Left lung (tissue), 10 donors: ENCODE results near the gene PCGF3. TPM values are rescaled to one million over a fixed set of nuclear protein-coding genes. Genes with fewer than 3 reads are reported as not detected.
"Not testable (repeated sequence)": the region's sequence is repeated elsewhere in the genome, so short reads cannot be mapped to it uniquely, and the experiment has no call there.

ENCODE experiments used
- ATAC-seq: fragments of 200-7000 bp; cut with Tn5 transposase; one replicate; pipeline ENCODE4 v1.9.1; 2020; ENCODE audit warnings: moderate library complexity
- DNase-seq, 4 donors: peaks; one replicate each; pipeline ENCODE4 v3.0.0-alpha.2; 2013 to 2020
- H3K27ac ChIP-seq, 2 donors: fragments of 200-600 bp; sonication (generic) in 1 of 2; one replicate each; pipeline versions ENCODE4 v1.5.0 to v1.8.0; 2020 to 2021
- H3K27me3 ChIP-seq, 2 donors: fragments of 200-600 bp; sonication (generic) in 1 of 2; one replicate each; pipeline versions ENCODE4 v1.5.0 to v1.8.0; 2020 to 2021
- H3K36me3 ChIP-seq, 2 donors: fragments of 200-600 bp; sonication (generic) in 1 of 2; one replicate each; pipeline versions ENCODE4 v1.5.0 to v1.8.0; 2020 to 2021
- H3K4me1 ChIP-seq, 2 donors: fragments of 200-600 bp; one replicate each; pipeline ENCODE4 v1.8.0; 2021
- H3K4me3 ChIP-seq, 2 donors: fragments of 200-600 bp; sonication (generic) in 1 of 2; one replicate each; pipeline versions ENCODE4 v1.5.0 to v1.8.0; 2020 to 2021; ENCODE audit warnings: mild to moderate bottlenecking in 1 of 2
- H3K9me3 ChIP-seq, 2 donors: fragments of 200-600 bp; sonication (generic) in 1 of 2; one replicate each; pipeline versions ENCODE4 v1.5.0 to v1.8.0; 2020 to 2021
- CTCF ChIP-seq, 2 donors: fragments of 200-600 bp; sonication (generic) in 1 of 2; IDR thresholded peaks; one replicate each; pipeline versions ENCODE4 v1.5.0 to v1.8.0; 2021; ENCODE audit warnings: antibody characterized with exemption in 2 of 2
- intact Hi-C, 2 donors: fragments of 100-400 bp; cut with DNase I; formaldehyde crosslinking; loops; one replicate each; pipeline versions ENCODE4 v1.11.2 to v1.14.2; 2022
- polyA plus RNA-seq, 6 donors: library from polyadenylated mRNA; unstranded; fragments of 120-200 nt; gene quantifications; one replicate each; pipeline ENCODE4 v1.2.1, GENCODE V29; 2013; ENCODE audit not compliant: insufficient read length in 6 of 6
- total RNA-seq, 2 donors: library from RNA; stranded (reverse); fragmentation: NEBNext Ultra II Directional; extraction: Animal tissue kit (Norgen Biotek cat#: 25700); gene quantifications; one replicate each; pipeline ENCODE4 v1.2.1, GENCODE V29; 2021
- donor health status: DM: no; HTN: yes; CAD: no.
- donor health status: DM: no; HTN: no; CAD: no.

The PCGF3 gene
- total and polyA plus RNA-seq, 8 donors: 43.7 to 110 (median 88.7) TPM

- Histone ChIP-seq H3K9me3 (no peaks in the 10 kb centered on the region), H3K27ac (no peak overlapping the region), H3K36me3 (peaks cover 0 to 79% of the 10 kb centered on the region in 2 donors), H3K27me3 (no peaks in the 10 kb centered on the region), H3K4me1 (peaks cover 12 to 63% of the 10 kb centered on the region in 2 donors), H3K4me3 (no peak overlapping the region)
- intact Hi-C loops: no loop called here
- TF ChIP-seq CTCF (IDR thresholded peaks at IDR 0.05): no peak
- peak in 1 of 4 donors; percentile 32 for DNase-seq
- ATAC-seq: no peak
Measured at GRCh38 chr4:776743-777441, 71.3 kb downstream of the PCGF3 start.

GRCh38 chr4:777520-778262 lies 72.1 kb downstream of the PCGF3 start:
- intact Hi-C loops: no loop called here
- H3K4me3 ChIP-seq: no peak overlapping the region
- peaks cover 16 to 70% of the 10 kb centered on the region in 2 donors for H3K4me1 ChIP-seq
- H3K9me3 ChIP-seq: no peaks in the 10 kb centered on the region
- DNase-seq (no peak), ATAC-seq (no peak)
- H3K27me3 ChIP-seq: no peaks in the 10 kb centered on the region
- no peak overlapping the region for H3K27ac ChIP-seq
- TF ChIP-seq CTCF (IDR thresholded peaks at IDR 0.05): no peak
- H3K36me3 ChIP-seq: peaks cover 0 to 74% of the 10 kb centered on the region in 2 donors

GRCh38 chr4:779555-779954 lies 73.9 kb downstream of the PCGF3 start:
- H3K27ac ChIP-seq: no peak overlapping the region
- TF ChIP-seq CTCF (IDR thresholded peaks at IDR 0.05): no peak
- H3K4me1 ChIP-seq: peaks cover 18 to 62% of the 10 kb centered on the region in 2 donors
- H3K36me3 ChIP-seq: peaks cover 0 to 55% of the 10 kb centered on the region in 2 donors
- ATAC-seq (no peak), DNase-seq (no peak)
- H3K4me3 ChIP-seq: peak overlapping the region in 1 of 2 donors; percentile 100
- peaks cover 1 to 5% of the 10 kb centered on the region in 2 donors for H3K27me3 ChIP-seq
- no peaks in the 10 kb centered on the region for H3K9me3 ChIP-seq
- intact Hi-C loops: no loop called here

- peaks cover 0 to 48% of the 10 kb centered on the region in 2 donors for H3K36me3 ChIP-seq
- H3K4me1 ChIP-seq: peaks cover 18 to 63% of the 10 kb centered on the region in 2 donors
- ATAC-seq, H3K27ac ChIP-seq, intact Hi-C loops, H3K9me3 ChIP-seq: not testable (repeated sequence)
- peak overlapping the region; percentile 100 for H3K4me3 ChIP-seq
- peaks cover 8 to 12% of the 10 kb centered on the region in 2 donors for H3K27me3 ChIP-seq
- DNase-seq: peak in 1 of 4 donors; percentile 57
Measured at GRCh38 chr4:780255-780654, 74.6 kb downstream of the PCGF3 start.

GRCh38 chr4:780716-781492 lies 75.3 kb downstream of the PCGF3 start:
- Histone ChIP-seq H3K27ac (peak overlapping the region; percentile 84 to 93), H3K27me3 (peaks cover 15 to 19% of the 10 kb centered on the region in 2 donors), H3K4me1 (peaks cover 23 to 65% of the 10 kb centered on the region in 2 donors), H3K4me3 (peak overlapping the region; percentile 100), H3K36me3 (peaks cover 0 to 42% of the 10 kb centered on the region in 2 donors), H3K9me3 (no peaks in the 10 kb centered on the region)
- no peak for TF ChIP-seq CTCF (IDR thresholded peaks at IDR 0.05)
- ATAC-seq: peak; percentile 1
- no peak for DNase-seq
- intact Hi-C loops: no loop called here
